ENCODE results near the gene GNA14. TPM values are rescaled to one million over a fixed set of nuclear protein-coding genes. Genes with fewer than 3 reads are reported as not detected.

The GNA14 gene
- total and polyA plus RNA-seq, 7 donors, result 0.31 to 1.1 (median 0.47) TPM

- TF ChIP-seq, protein P1, sequence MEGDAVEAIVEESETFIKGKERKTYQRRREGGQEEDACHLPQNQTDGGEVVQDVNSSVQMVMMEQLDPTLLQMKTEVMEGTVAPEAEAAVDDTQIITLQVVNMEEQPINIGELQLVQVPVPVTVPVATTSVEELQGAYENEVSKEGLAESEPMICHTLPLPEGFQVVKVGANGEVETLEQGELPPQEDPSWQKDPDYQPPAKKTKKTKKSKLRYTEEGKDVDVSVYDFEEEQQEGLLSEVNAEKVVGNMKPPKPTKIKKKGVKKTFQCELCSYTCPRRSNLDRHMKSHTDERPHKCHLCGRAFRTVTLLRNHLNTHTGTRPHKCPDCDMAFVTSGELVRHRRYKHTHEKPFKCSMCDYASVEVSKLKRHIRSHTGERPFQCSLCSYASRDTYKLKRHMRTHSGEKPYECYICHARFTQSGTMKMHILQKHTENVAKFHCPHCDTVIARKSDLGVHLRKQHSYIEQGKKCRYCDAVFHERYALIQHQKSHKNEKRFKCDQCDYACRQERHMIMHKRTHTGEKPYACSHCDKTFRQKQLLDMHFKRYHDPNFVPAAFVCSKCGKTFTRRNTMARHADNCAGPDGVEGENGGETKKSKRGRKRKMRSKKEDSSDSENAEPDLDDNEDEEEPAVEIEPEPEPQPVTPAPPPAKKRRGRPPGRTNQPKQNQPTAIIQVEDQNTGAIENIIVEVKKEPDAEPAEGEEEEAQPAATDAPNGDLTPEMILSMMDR (IDR thresholded peaks at IDR 0.05), result no peak
- Histone ChIP-seq H3K27me3 (ENCODE audit: insufficient read depth in 3 of 3, low read length in 2 of 3) (peaks cover 0 to 4% (median 0%) of the 10 kb centered on the region in 3 donors), H3K27ac (no peak overlapping the region), H3K36me3 (ENCODE audit: insufficient read depth in 1 of 2, low read depth in 1 of 2) (no peaks in the 10 kb centered on the region), H3K4me1 (no peaks in the 10 kb centered on the region), H3K4me3 (no peak overlapping the region), H3K9me3 (no peaks in the 10 kb centered on the region)
- no peak for DNase-seq
- intact Hi-C loops (cut with DNase I), result no loop called here
- ATAC-seq, result no peak
These were observed 45.3 kb downstream of the GNA14 start for GRCh38 chr9:77602852-77603251.

GRCh38 chr9:77601476-77602099 lies 46.5 kb downstream of the GNA14 start:
- ATAC-seq, result no peak
- peaks cover 0 to 4% (median 0%) of the 10 kb centered on the region in 3 donors for H3K27me3 ChIP-seq (ENCODE audit: insufficient read depth in 3 of 3, low read length in 2 of 3)
- no peak overlapping the region for H3K27ac ChIP-seq
- DNase-seq, result no peak
- H3K9me3 ChIP-seq, result no peaks in the 10 kb centered on the region
- WGBS, 3 donors, result 73 to 82% (median 79%) methylated on average over 5 of the region's 5 CpGs
- TF ChIP-seq, protein P1 (IDR thresholded peaks at IDR 0.05), result no peak
- no peaks in the 10 kb centered on the region for H3K4me1 ChIP-seq
- intact Hi-C loops (cut with DNase I), result no loop called here
- H3K36me3 ChIP-seq (ENCODE audit: insufficient read depth in 1 of 2, low read depth in 1 of 2), result no peaks in the 10 kb centered on the region
- H3K4me3 ChIP-seq, result no peak overlapping the region

DNA sequence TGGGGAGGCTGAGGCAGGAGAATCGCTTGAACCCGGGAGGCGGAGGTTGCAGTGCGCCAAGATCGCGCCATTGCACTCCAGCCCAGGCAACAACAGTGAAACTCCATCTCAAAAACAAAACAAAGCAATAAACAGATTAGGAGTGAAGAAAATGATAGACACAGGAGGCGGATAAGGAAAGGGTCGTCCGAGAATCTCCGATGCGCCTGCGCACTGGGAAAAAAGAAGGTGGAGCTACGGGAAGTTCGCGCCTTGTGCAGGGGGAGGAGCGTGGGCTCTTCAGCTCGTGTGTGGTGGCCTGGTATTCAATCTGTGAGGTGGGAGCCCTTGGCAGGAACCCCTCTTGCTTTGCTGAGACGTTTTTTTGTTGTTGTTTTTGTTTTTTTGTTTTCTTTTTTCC lies 47.3 kb downstream of the GNA14 start:
- WGBS, 3 donors, result 84 to 93% (median 85%) methylated on average over 18 of the region's 18 CpGs
- intact Hi-C loops (cut with DNase I), result no loop called here

DNA sequence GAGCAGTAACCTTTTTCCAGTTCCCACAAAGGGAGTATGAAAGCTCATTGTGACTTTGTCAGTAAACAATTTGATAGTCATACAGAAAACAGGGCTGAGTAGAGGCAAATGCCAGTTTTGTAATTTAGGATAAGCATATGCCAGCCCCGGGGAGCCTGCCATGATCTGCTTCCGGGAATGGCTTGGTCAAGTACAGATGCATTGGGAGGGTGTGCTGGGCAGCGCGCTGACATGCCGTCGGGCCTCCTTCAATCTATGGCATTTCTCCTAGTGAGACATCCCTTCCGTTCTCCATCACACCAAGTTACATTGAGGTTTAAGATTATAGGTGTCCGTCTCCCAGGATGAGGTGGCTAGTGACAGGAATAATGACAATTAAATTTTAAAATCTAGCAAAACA lies 48.6 kb downstream of the GNA14 start:
- TF ChIP-seq, protein P1 (IDR thresholded peaks at IDR 0.05), result no peak
- Histone ChIP-seq H3K9me3 (no peaks in the 10 kb centered on the region), H3K27me3 (ENCODE audit: insufficient read depth in 3 of 3, low read length in 2 of 3) (peaks cover 0 to 4% (median 0%) of the 10 kb centered on the region in 3 donors), H3K4me1 (peaks cover 5% of the 10 kb centered on the region), H3K27ac (no peak overlapping the region), H3K4me3 (no peak overlapping the region), H3K36me3 (ENCODE audit: insufficient read depth in 1 of 2, low read depth in 1 of 2) (no peaks in the 10 kb centered on the region)
- no peak for ATAC-seq
- DNase-seq, result no peak
- intact Hi-C loops (cut with DNase I), result loop anchor here in 1 of 2 donors (10.0 kb wide), 1 partner anchor 65 kb away; no protein-coding TSS in a partner anchor
- 50 to 73% (median 52%) methylated on average over 8 of the region's 8 CpGs for WGBS, 3 donors

More for the DNA sequence above, 47.3 kb downstream of the GNA14 start:
- TF ChIP-seq, protein P1 (IDR thresholded peaks at IDR 0.05), result no peak
- no peak overlapping the region for H3K4me3 ChIP-seq
- no peaks in the 10 kb centered on the region for H3K36me3 ChIP-seq (ENCODE audit: insufficient read depth in 1 of 2, low read depth in 1 of 2)
- no peaks in the 10 kb centered on the region for H3K9me3 ChIP-seq
- H3K4me1 ChIP-seq, result peaks cover 3% of the 10 kb centered on the region
- no peak for DNase-seq
- peaks cover 0 to 4% (median 0%) of the 10 kb centered on the region in 3 donors for H3K27me3 ChIP-seq (ENCODE audit: insufficient read depth in 3 of 3, low read length in 2 of 3)
- no peak overlapping the region for H3K27ac ChIP-seq
- ATAC-seq, result no peak

DNA sequence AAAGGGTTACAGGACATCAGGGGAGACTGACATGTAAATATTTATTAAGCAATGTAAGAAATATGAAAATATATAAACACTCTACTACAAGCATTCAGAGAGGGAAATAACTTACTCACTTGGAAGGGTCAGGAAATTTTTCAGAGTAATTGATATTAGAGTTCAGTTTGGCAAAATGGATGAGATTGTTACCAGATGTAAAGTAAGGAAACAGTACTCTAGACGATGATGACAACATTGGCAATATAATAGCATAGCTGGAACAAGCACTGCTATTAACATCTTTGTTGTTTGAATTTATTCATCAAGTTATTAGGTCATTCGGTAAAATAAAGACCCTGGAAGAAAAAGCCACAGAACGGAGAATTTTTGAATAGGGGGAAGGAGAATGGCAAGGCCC lies 49.1 kb downstream of the GNA14 start:
- intact Hi-C loops (cut with DNase I), result loop anchor here in 1 of 2 donors (10.0 kb wide), 1 partner anchor 64 kb away; no protein-coding TSS in a partner anchor
- no peak for ATAC-seq
- Histone ChIP-seq H3K4me1 (peaks cover 5% of the 10 kb centered on the region), H3K36me3 (ENCODE audit: insufficient read depth in 1 of 2, low read depth in 1 of 2) (no peaks in the 10 kb centered on the region), H3K27ac (no peak overlapping the region), H3K9me3 (no peaks in the 10 kb centered on the region), H3K4me3 (no peak overlapping the region), H3K27me3 (ENCODE audit: insufficient read depth in 3 of 3, low read length in 2 of 3) (peaks cover 0 to 4% (median 0%) of the 10 kb centered on the region in 3 donors)
- TF ChIP-seq, protein P1 (IDR thresholded peaks at IDR 0.05), result no peak
- WGBS, 3 donors, result 20 to 45% (median 26%) methylated on average over 3 of the region's 3 CpGs
- no peak for DNase-seq
